Measurements from ENCODE around the gene STRA6. TPM values are rescaled to one million over a fixed set of nuclear protein-coding genes. Genes with fewer than 3 reads are reported as not detected.

Gene STRA6
- total and polyA plus RNA-seq, 4 donors = 0.16 to 0.51 (median 0.49) TPM; not detected in 1

DNA sequence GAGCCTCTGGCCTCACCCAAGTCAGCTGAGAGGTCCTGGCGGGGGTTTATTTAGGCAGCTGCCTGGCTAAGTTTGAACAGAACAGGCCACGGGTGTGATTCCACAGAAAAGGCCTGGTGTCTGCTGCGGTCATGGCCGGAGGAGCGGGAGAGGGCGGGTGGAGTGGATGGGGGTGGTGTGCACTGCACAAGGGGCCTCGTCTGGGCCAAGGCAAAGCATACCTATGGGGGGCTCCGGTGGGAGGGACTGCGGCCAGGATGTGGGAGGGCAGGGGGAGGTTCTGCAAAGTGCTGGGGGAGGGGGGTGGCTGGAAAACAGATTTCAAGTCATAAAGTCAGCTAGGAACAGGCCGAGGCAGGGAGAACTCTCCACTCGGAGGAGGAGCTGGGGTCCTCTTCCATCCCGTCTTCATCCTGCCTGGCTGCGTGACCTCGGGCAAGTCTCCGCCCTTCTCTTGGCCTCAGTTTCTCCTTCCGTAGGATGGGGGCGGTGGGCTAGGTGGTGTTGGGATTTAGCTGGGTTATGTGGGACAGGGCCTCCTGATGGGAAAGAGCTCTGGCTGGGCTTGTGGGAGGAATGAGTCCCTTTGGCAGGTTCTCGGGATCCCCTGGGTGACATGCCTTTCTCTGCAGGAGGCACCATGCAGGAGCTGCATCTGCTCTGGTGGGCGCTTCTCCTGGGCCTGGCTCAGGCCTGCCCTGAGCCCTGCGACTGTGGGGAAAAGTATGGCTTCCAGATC is 28.2 kb downstream of the STRA6 start:
- peak overlapping the region in 1 of 2 donors; percentile 27 for H3K27ac ChIP-seq (ENCODE audit: low read depth in 1 of 2, low read length in 2 of 2)
- H3K36me3 ChIP-seq (ENCODE audit: control insufficient read depth in 1 of 2, insufficient read depth in 2 of 2, low read length in 1 of 2) = no peaks in the 10 kb centered on the region
- H3K27me3 ChIP-seq (ENCODE audit: control insufficient read depth in 1 of 2, insufficient read depth in 2 of 2, low read length in 1 of 2) = no peaks in the 10 kb centered on the region
- peak; percentile 66 to 78 for DNase-seq
- WGBS, 2 donors = 35 to 62% methylated on average over 20 of the region's 20 CpGs
- no peaks in the 10 kb centered on the region for H3K9me3 ChIP-seq (ENCODE audit: control insufficient read depth, low read length)
- intact Hi-C loops (cut with DNase I) = loop anchor here in 1 of 2 donors (5.0 kb wide), 1 partner anchor 33 kb away; no protein-coding TSS in a partner anchor
- no peaks in the 10 kb centered on the region for H3K4me1 ChIP-seq (ENCODE audit: control insufficient read depth in 1 of 2, insufficient read depth in 2 of 2, low read length in 2 of 2)
- no peak overlapping the region for H3K4me3 ChIP-seq (ENCODE audit: low read length in 2 of 2)
- peak; percentile 63 for ATAC-seq (ENCODE audit: low FRiP score)

DNA sequence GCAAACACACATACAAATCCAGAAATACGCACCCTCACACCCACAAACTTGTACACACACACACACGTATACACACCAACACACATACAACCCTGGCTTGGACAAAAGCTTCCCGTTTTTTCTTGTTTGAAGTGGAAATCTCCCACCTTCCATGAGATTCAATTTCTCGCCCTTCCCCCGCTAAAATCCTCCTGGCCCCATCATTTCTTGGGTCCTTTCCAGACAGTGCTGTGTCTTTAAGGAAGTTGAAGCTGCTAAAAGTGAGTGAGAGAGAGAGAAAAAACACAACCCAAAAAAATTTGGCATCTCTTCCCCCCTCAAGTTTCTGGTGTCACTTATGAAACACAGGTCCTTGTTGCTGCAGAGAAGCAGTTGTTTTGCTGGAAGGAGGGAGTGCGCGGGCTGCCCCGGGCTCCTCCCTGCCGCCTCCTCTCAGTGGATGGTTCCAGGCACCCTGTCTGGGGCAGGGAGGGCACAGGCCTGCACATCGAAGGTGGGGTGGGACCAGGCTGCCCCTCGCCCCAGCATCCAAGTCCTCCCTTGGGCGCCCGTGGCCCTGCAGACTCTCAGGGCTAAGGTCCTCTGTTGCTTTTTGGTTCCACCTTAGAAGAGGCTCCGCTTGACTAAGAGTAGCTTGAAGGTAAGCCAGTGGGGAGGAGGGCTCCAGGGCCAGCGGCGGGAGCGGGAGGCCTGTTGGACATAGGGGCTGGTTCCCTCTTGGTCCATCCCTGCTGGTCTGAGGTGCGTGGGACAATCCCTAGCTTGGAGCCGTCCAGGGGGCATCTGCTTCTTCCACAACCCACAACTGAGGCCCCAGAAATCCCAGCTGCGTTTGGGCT is 29.0 kb downstream of the STRA6 start, which contains the start of gene ISLR:
Gene ISLR (plus strand): TSS at position 331 of the 839 bp plus-strand sequence. CDS start 1,149 bp downstream, outside the sequence.
- intact Hi-C loops (cut with DNase I) = loop anchor here in 1 of 2 donors (5.0 kb wide), 1 partner anchor 34 kb away; no protein-coding TSS in a partner anchor
- Histone ChIP-seq H3K36me3 (ENCODE audit: control insufficient read depth in 1 of 2, insufficient read depth in 2 of 2, low read length in 1 of 2) (no peaks in the 10 kb centered on the region), H3K9me3 (ENCODE audit: control insufficient read depth, low read length) (no peaks in the 10 kb centered on the region), H3K27ac (ENCODE audit: low read depth in 1 of 2, low read length in 2 of 2) (peak within 1 kb of the TSS in 1 of 2 donors; percentile 27), H3K4me1 (ENCODE audit: control insufficient read depth in 1 of 2, insufficient read depth in 2 of 2, low read length in 2 of 2) (no peaks in the 10 kb centered on the region), H3K4me3 (ENCODE audit: low read length in 2 of 2) (no peak within 1 kb of the TSS), H3K27me3 (ENCODE audit: control insufficient read depth in 1 of 2, insufficient read depth in 2 of 2, low read length in 1 of 2) (no peaks in the 10 kb centered on the region)
- ATAC-seq (ENCODE audit: low FRiP score) (peak; percentile 79), DNase-seq (peak in 1 of 2 donors; percentile 75)
- WGBS, 2 donors = 11 to 18% methylated on average over 20 of the region's 20 CpGs

DNA sequence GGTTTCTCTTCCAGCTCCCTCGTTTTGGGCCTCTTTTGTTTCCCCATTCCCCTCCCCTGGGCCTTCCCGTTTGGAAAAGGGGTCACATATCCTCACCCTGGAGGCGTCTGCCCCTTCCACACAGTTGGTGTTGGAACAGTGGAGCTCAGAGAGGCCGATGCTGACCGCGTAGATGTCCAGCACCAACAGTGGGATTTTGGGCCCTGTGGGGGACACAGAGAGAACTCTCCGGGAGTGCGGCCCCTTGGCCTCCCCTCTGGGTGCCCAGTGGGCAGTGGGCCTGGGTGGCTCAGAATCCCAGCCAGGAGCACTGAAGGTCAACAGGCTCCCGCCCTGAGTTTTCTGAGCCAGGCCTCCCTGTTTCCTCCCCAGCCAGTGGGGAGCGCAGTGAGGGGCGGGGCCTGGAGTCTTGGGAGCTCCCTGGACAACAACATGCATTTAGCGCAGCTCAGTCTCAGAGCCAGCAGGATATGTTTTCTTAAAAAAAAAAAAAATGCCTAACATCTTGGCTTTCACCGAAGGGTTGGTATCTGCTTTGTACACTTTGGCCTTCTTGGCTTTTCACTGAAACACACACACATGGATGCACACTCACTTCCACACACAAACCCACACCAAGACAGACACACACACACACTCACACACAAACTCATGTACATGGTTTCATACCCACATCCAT is 29.7 kb downstream of the STRA6 start:
- no peaks in the 10 kb centered on the region for H3K36me3 ChIP-seq (ENCODE audit: control insufficient read depth in 1 of 2, insufficient read depth in 2 of 2, low read length in 1 of 2)
- intact Hi-C loops (cut with DNase I) = loop anchor here in 1 of 2 donors (5.0 kb wide), 1 partner anchor 34 kb away; no protein-coding TSS in a partner anchor
- no peak overlapping the region for H3K4me3 ChIP-seq (ENCODE audit: low read length in 2 of 2)
- no peaks in the 10 kb centered on the region for H3K9me3 ChIP-seq (ENCODE audit: control insufficient read depth, low read length)
- 23 to 30% methylated on average over 13 of the region's 13 CpGs for WGBS, 2 donors
- ATAC-seq (ENCODE audit: low FRiP score) = peak; percentile 81
- peak; percentile 83 to 88 for DNase-seq
- peak overlapping the region in 1 of 2 donors; percentile 5 for H3K27ac ChIP-seq (ENCODE audit: low read depth in 1 of 2, low read length in 2 of 2)
- no peaks in the 10 kb centered on the region for H3K4me1 ChIP-seq (ENCODE audit: control insufficient read depth in 1 of 2, insufficient read depth in 2 of 2, low read length in 2 of 2)
- H3K27me3 ChIP-seq (ENCODE audit: control insufficient read depth in 1 of 2, insufficient read depth in 2 of 2, low read length in 1 of 2) = no peaks in the 10 kb centered on the region

DNA sequence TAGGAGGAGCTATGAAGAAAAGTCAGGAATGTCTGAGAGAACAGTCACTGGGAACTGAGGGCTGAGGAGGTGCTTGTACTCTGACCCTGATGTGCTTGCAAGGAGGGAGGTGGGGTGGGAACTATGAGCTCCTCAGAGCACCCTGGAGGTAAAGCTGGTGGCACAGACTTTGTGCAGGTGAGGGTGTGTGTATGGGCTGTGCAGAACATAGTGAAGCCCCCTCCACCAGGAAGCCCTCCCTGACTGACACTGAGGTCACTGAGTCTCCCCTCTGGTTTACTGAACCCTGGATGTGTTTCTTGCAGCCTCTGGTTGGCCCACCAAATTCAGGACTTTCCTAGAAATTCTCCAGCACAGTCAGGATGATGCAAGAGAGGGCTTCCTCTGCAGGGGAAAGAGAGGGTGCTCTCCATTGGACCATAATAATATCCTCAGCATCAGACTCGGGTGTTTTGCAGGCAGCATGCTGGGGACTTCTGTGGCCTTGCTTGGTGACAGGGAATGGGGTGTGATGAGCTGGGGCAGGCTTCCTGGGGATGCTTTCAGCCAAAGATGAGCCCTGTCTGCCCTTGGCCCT is 30.5 kb downstream of the STRA6 start:
- ATAC-seq (ENCODE audit: low FRiP score) = no peak
- Histone ChIP-seq H3K4me3 (ENCODE audit: low read length in 2 of 2) (no peak overlapping the region), H3K4me1 (ENCODE audit: control insufficient read depth in 1 of 2, insufficient read depth in 2 of 2, low read length in 2 of 2) (no peaks in the 10 kb centered on the region), H3K27ac (ENCODE audit: low read depth in 1 of 2, low read length in 2 of 2) (no peak overlapping the region), H3K9me3 (ENCODE audit: control insufficient read depth, low read length) (no peaks in the 10 kb centered on the region), H3K36me3 (ENCODE audit: control insufficient read depth in 1 of 2, insufficient read depth in 2 of 2, low read length in 1 of 2) (no peaks in the 10 kb centered on the region), H3K27me3 (ENCODE audit: control insufficient read depth in 1 of 2, insufficient read depth in 2 of 2, low read length in 1 of 2) (no peaks in the 10 kb centered on the region)
- peak in 1 of 2 donors; percentile 36 for DNase-seq
- 99 to 100% methylated on average over 1 of the region's 1 CpG for WGBS, 2 donors
- intact Hi-C loops (cut with DNase I) = loop anchor here in 1 of 2 donors (5.0 kb wide), 1 partner anchor 35 kb away; no protein-coding TSS in a partner anchor

DNA sequence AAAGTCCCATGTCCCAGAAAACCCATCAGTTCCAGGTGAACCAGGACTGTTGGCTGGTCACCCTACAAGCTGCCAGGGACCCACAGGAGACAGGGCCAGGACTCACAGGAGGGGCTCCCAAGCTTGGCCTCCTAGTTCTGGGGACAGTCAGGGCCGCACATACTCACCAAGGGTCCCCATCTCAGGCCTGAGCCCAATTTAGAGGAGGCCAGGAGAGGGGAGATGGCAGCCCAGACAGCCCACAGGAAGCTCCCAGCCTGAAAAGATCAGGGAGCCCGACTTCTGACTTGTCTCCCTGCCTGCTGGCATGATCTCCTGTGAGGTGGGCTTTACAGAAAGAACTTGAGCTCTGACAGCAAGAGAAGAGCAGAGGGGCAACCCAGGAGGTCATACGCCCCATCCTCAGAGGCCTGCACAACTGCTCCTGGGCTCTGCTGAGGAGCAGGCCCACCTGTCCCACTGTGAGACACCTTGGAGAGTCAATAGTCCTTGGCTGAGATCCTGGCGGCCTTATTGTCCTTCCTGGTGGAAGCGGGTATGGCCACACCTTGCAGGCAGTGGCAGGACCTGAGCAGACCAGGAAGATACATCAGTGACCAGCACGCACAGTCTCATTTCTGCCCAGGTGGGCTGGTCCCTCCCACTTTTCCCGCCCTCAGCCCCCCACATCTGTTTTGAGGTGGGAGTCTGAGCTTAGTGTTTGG is 31.6 kb downstream of the STRA6 start:
- H3K27ac ChIP-seq (ENCODE audit: low read depth in 1 of 2, low read length in 2 of 2) = no peak overlapping the region
- 95% methylated on average over 7 of the region's 7 CpGs for WGBS, 2 donors
- H3K36me3 ChIP-seq (ENCODE audit: control insufficient read depth in 1 of 2, insufficient read depth in 2 of 2, low read length in 1 of 2) = no peaks in the 10 kb centered on the region
- no peaks in the 10 kb centered on the region for H3K9me3 ChIP-seq (ENCODE audit: control insufficient read depth, low read length)
- no peak overlapping the region for H3K4me3 ChIP-seq (ENCODE audit: low read length in 2 of 2)
- no peaks in the 10 kb centered on the region for H3K27me3 ChIP-seq (ENCODE audit: control insufficient read depth in 1 of 2, insufficient read depth in 2 of 2, low read length in 1 of 2)
- DNase-seq (peak in 1 of 2 donors; percentile 58), ATAC-seq (ENCODE audit: low FRiP score) (no peak)
- intact Hi-C loops (cut with DNase I) = loop anchor here in 1 of 2 donors (5.0 kb wide), 1 partner anchor 36 kb away; no protein-coding TSS in a partner anchor
- no peaks in the 10 kb centered on the region for H3K4me1 ChIP-seq (ENCODE audit: control insufficient read depth in 1 of 2, insufficient read depth in 2 of 2, low read length in 2 of 2)

DNA sequence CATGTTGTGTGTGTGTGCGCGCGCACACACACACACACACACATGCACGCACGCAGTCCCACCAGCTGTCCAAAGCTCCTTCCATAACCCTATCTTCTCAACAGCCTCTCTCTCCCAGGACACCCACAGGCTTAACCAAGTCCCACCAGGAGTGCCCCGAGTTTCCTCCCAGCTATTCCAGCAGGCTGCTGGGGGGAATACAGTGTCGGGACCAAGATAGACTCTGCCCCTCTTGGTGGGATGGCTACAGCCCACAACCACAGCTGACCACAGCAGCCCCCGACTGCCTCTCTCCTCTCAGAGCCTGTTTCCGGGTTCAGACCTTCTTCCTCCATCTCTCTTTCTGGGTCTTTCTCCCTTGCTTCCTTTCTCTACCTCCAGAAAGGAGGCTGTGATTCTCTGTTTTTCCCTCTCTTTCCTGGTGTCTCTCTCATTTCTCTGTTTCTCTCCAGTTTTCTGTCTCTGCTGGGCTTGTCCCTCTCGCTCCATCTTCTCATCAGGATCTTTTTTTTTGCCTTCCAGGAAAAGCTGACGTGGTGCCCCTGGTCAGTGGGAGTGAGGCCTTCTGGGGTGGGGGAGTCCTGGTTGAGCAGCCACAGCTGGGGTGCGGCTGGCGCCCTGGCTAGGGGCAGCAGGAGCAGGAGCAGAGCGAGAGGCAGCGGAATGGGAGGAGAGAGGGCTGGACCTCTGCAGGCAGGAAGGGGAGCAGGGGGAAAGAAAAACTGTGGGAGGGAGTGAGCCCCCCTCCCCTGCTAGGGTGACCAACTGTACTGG is 32.3 kb downstream of the STRA6 start:
- intact Hi-C loops (cut with DNase I) = loop anchor here in 1 of 2 donors (5.0 kb wide), 1 partner anchor 37 kb away; no protein-coding TSS in a partner anchor
- peak in 1 of 2 donors; percentile 59 for DNase-seq
- WGBS, 2 donors = 88 to 89% methylated on average over 15 of the region's 15 CpGs
- Histone ChIP-seq H3K27ac (ENCODE audit: low read depth in 1 of 2, low read length in 2 of 2) (no peak overlapping the region), H3K36me3 (ENCODE audit: control insufficient read depth in 1 of 2, insufficient read depth in 2 of 2, low read length in 1 of 2) (no peaks in the 10 kb centered on the region), H3K9me3 (ENCODE audit: control insufficient read depth, low read length) (no peaks in the 10 kb centered on the region), H3K4me1 (ENCODE audit: control insufficient read depth in 1 of 2, insufficient read depth in 2 of 2, low read length in 2 of 2) (no peaks in the 10 kb centered on the region), H3K4me3 (ENCODE audit: low read length in 2 of 2) (no peak overlapping the region), H3K27me3 (ENCODE audit: control insufficient read depth in 1 of 2, insufficient read depth in 2 of 2, low read length in 1 of 2) (no peaks in the 10 kb centered on the region)
- ATAC-seq (ENCODE audit: low FRiP score) = no peak

DNA sequence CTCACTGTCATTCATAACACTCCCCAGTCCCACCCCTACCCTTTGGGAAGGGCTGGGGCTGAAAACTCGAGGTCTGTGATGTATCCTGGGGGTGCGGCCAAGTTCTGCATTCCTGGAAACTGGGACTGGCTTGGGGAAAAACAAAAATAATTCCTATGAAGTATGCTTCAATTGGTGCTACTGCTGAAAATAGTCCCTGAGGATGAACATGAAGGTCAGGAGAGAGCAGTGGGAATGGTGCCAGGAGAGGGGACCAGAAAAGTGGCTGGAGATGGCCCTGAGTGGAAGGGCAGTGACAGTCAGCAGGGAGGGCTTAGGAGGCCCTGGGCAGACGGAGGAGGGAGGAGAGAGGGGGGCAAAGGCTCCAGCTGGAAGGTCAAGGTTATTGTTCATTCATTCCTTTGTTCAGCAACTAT is 33.9 kb downstream of the STRA6 start:
- WGBS, 2 donors = 27 to 32% methylated on average over 3 of the region's 3 CpGs
- DNase-seq (peak in 1 of 2 donors; percentile 53), ATAC-seq (ENCODE audit: low FRiP score) (no peak)
- H3K36me3 ChIP-seq (ENCODE audit: control insufficient read depth in 1 of 2, insufficient read depth in 2 of 2, low read length in 1 of 2) = no peaks in the 10 kb centered on the region
- no peak overlapping the region for H3K27ac ChIP-seq (ENCODE audit: low read depth in 1 of 2, low read length in 2 of 2)
- H3K27me3 ChIP-seq (ENCODE audit: control insufficient read depth in 1 of 2, insufficient read depth in 2 of 2, low read length in 1 of 2) = no peaks in the 10 kb centered on the region
- H3K4me3 ChIP-seq (ENCODE audit: low read length in 2 of 2) = no peak overlapping the region
- H3K4me1 ChIP-seq (ENCODE audit: control insufficient read depth in 1 of 2, insufficient read depth in 2 of 2, low read length in 2 of 2) = no peaks in the 10 kb centered on the region
- intact Hi-C loops (cut with DNase I) = no loop called here
- H3K9me3 ChIP-seq (ENCODE audit: control insufficient read depth, low read length) = no peaks in the 10 kb centered on the region
